ENCODE measurements around the gene HELLS.
"Not testable (repeated sequence)": the region's sequence is repeated elsewhere in the genome, so short reads cannot be mapped to it uniquely, and the experiment has no call there.

Gene HELLS

GRCh38 chr10:94608559-94608958 is 63.0 kb downstream of the HELLS start:
- DNase-seq: no peak

DNA sequence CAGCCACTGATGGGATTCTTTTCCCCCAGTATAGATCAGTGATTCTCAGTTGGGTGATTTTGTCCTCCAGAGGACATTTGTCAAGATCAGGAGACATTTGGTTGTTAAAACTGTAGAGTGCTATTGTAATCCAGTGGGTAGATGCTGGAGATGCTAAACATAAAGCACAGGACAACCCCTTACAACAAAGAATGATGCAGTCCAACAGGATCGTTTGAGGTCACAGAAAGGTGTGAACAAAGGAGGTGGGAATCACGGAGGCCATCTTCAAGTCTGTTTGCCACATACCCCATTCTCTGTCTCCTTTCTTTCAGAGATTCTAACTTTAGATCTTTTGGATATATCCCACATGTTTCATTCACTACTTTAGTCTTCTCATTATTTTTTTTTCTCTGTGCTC is 69.0 kb downstream of the HELLS start:
- no peak for DNase-seq

DNA sequence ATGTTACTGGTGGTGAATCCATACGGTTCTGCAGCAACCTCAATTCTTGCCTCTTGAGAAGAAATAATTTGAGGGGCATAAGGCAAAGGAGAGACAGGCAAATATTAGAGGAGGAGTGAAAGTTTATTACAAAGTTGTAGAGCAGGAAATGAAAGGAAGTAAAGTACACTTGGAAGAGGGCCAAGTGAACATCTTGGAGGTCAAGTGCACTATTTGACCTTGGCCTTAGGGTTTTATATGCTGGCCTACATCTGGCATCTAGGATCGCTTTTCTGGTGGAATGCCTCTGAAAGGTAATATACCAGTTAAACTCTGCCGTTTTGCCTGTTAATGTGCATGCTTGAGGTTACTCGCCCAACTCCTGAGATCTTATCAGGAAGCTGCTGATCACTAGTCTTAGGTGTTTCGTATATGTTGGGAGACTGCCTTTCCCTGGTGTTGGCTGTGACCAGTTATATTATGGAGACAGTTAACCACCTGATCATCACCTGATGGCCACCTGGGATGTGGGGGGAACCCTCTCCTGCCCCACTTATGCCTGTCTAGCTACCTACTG is 71.9 kb downstream of the HELLS start:
- DNase-seq: no peak

DNA sequence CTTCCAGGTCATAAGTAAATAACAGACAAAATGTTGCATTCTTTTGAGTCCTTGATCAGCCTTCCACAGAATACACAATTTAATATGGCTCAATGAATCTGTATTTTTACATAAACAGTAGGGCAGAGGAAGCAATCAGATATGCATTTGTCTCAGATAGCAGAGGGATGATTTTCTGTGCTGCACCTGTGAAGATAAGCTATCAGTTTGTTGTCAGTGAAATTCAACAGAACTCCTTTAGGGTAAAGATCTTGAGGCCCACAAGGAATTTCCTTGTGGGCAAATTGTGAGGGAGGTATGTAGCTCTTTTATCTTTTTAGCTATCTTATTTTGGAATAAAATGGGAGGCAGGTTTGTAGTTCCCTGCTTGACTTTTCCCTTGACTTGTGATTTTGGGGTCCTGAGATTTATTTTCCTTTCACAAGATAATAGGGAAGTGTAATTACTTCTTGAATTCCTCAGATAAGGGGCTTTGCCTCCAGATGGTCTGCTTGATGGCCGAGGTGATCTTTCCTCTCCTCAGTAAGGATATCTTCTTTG is 77.1 kb downstream of the HELLS start:
- DNase-seq: no peak

GRCh38 chr10:94623572-94623971 is 78.0 kb downstream of the HELLS start:
- no peak for DNase-seq

DNA sequence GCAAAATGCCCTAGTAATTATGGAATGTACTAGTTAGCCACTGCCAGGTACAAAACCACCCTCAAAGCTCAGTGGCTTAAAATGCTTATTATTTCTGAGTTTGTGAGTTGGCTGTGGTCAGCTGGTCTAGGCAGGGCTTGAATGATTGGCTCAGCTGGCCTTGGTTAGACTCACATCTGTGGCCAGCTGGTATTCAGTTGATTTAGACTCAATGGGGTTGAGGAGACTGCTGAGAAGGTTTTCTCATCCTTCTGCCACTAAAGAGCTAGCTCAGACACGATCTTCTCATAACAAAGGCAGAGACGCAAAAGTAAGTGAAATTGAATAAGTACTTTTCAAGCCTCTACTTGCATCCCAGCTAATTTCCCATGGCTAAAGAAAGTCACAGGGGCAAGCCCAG is 80.9 kb downstream of the HELLS start:
- no peak for DNase-seq

DNA sequence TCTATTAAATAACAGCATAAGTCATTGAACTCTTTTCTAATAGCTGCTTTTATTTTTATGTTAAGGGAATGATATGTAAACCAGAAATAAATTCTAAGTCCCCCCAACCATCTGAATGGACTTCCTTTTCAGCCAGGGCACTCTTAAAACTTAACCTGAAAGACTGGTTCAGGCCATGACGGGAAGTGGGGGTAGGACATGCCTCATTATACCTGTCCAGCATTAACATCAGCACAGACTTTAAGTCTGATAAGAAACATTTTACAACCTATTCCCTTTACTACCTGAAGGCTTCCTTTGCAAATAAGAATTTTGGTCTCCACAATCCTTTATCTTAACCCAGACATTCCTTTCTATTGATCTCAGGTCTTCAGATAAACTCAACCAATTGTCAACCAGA is 81.9 kb downstream of the HELLS start:
- no peak for DNase-seq

GRCh38 chr10:94630017-94630688 is 84.6 kb downstream of the HELLS start:
- DNase-seq: no peak

GRCh38 chr10:94631077-94631875 is 85.7 kb downstream of the HELLS start:
- DNase-seq: no peak

DNA sequence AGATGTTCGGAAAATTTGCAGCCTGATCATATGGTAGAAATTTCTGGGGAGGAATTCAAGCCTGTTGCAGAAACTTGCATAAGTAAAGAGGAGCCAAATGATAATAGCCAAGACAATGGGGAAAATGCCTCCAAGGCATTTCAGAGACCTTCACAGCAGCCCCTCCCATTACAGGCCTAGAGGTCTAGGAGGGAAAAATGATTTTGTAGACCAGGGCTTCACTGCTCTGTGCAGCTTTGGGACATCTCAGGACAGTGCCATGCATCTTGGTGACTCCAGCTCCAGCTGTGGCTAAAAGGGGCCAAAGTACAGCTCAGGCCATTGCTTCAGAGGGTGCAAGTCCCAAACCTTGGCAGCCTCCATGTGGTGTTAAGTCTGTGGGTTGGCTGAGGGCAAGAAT is 87.4 kb downstream of the HELLS start:
- no peak for DNase-seq

DNA sequence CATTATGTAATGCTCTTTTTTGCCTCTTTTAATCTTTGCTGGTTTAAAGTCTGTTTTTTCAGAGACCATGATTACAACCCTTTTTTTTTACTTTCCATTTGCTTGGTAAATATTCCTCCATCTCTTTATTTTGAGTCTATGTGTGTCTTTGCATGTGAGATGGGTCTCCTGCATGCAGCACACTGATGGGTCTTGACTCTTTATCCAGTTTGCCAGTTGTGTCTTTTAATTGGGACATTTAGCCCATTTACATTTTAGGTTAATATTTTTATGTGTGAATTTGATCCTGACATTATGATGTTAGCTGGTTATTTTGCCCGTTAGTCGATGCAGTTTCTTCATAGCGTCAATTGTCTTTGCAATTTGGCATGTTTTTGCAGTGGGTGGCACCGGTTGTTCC is 92.5 kb downstream of the HELLS start:
- DNase-seq: not testable (repeated sequence)

DNA sequence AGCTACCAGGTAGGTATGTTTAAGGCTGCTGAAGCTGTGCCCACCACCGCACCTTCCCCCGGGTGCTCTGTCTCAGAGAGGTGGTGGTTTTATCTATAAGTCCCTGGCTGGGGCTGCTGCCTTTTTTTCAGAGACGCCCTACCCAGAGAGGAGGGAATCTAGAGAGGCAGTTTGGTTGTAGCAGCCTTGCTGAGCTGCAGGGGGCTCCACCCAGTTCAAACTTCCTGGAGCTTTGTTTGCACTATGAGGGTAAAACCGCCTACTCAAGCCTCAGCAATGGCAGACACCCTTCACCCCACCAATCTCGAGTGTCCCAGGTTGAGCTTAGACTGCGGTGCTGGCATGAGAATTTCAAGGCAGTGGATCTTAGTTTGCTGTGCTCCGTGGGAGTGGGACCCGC is 94.3 kb downstream of the HELLS start:
- DNase-seq: no peak

DNA sequence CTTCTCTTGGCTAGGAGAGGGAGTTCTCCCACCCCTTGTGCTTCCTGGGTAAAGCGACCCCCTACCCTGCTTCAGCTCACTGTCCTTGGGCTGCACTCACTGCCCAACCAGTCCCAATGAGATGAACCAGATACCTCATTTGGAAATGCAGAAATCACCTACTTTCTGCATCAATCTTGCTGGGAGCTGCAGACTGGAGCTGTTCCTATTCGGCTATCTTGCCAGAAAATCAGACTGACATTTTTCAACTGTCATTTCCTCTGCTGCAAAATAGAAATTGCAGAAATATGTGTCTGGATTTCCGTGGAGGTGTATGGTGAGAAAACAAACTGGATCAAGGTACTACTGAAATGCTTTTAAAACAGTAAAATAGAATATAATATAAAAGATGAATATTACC is 95.0 kb downstream of the HELLS start:
- no peak for DNase-seq

DNA sequence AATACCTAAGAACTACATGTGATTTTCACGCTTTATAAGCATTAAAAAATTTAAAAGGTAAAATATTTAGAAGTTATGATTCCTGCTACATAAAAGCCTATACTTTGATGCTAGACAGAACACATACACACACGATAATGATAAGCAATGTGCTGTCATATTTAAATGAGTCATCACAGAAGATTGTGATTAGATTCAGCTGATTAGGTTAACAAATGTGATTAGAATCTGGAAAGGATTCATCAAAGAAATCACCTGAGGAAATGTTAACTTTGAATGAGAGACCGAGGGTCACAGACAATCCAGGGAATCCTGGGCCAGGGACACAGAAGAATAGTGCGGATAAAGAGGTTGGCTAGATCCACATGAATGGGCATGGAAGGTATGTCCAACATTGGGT is 95.9 kb downstream of the HELLS start:
- no peak for DNase-seq

DNA sequence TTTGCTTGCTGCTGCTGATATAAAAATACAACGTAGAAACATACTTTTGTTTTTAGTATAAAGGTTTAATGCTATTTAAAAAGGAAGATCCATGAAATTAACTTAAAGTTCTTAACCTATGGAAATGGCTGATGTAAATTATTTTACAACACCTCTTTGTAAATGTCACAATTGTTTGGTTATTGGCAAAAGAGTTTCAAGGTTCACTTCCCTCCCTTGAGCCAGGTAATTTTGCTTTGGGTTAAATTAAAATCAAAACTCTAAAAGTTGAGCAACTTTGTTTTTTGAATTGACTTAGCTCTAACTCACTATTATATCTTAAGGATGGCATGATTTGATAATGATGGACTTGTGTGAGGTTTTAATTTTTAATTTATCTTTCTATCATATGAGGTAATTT is 98.8 kb downstream of the HELLS start:
- DNase-seq: no peak

- no peak for DNase-seq
Measured at GRCh38 chr10:94645285-94645684, 99.7 kb downstream of the HELLS start.
